OCI-LY7 (cell line): ENCODE data around the gene IFT88.

ENCODE experiments used
- EZH2phosphoT487 ChIP-seq: fragments of 200-600 bp; sonication (generic); IDR thresholded peaks from 2 replicates; pipeline ENCODE4 v1.6.1; 2018; ENCODE audit warnings: low read depth, borderline replicate concordance, mild to moderate bottlenecking, mixed run types, antibody characterized with exemption, low read length, moderate library complexity, mixed read lengths
- TF ChIP-seq, protein P1 (sequence below): fragments of 200-600 bp; sonication (generic); conservative IDR thresholded peaks from 2 replicates; pipeline ENCODE4 v1.5.1; 2014; ENCODE audit warnings: mild to moderate bottlenecking, antibody characterized with exemption, low read length, moderate library complexity, mixed read lengths

DNA sequence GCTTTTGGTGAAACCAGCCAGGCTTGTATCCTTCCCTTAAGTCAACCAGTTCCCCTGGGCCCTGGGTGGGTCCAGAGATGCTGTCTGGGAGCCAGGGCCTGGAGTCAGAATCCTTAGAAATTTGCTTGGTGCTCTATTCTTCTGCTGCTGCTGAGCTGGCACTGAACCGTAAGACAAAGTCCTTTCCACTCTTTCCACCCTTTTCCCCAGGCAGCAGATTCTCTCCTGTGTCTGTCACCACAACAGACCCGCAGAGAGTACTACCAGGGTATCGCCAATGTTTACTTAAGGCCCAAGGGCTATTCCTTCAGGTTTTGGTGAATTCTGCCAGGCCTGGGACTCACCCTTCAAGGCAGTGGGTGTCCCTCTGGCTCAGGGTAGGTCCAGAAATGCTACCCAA, 12.2 kb downstream of the IFT88 start:
- TF ChIP-seq, protein P1, sequence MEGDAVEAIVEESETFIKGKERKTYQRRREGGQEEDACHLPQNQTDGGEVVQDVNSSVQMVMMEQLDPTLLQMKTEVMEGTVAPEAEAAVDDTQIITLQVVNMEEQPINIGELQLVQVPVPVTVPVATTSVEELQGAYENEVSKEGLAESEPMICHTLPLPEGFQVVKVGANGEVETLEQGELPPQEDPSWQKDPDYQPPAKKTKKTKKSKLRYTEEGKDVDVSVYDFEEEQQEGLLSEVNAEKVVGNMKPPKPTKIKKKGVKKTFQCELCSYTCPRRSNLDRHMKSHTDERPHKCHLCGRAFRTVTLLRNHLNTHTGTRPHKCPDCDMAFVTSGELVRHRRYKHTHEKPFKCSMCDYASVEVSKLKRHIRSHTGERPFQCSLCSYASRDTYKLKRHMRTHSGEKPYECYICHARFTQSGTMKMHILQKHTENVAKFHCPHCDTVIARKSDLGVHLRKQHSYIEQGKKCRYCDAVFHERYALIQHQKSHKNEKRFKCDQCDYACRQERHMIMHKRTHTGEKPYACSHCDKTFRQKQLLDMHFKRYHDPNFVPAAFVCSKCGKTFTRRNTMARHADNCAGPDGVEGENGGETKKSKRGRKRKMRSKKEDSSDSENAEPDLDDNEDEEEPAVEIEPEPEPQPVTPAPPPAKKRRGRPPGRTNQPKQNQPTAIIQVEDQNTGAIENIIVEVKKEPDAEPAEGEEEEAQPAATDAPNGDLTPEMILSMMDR: no peak
- TF ChIP-seq EZH2phosphoT487: no peak
